GM12875 (cell line): ENCODE results near the gene DVL1.

Experiments used
- H3K4me3 ChIP-seq: one replicate; pipeline ENCODE4 v1.5.1; 2011; ENCODE audit warnings: low read depth, low read length, control low read depth
- CTCF ChIP-seq: IDR thresholded peaks from 2 replicates; pipeline ENCODE4 v1.5.1; 2011; ENCODE audit warnings: low read depth, mild to moderate bottlenecking, control low read depth, inconsistent platforms, low read length, moderate library complexity, borderline replicate concordance; ENCODE audit not compliant: insufficient read depth

Gene DVL1

DNA sequence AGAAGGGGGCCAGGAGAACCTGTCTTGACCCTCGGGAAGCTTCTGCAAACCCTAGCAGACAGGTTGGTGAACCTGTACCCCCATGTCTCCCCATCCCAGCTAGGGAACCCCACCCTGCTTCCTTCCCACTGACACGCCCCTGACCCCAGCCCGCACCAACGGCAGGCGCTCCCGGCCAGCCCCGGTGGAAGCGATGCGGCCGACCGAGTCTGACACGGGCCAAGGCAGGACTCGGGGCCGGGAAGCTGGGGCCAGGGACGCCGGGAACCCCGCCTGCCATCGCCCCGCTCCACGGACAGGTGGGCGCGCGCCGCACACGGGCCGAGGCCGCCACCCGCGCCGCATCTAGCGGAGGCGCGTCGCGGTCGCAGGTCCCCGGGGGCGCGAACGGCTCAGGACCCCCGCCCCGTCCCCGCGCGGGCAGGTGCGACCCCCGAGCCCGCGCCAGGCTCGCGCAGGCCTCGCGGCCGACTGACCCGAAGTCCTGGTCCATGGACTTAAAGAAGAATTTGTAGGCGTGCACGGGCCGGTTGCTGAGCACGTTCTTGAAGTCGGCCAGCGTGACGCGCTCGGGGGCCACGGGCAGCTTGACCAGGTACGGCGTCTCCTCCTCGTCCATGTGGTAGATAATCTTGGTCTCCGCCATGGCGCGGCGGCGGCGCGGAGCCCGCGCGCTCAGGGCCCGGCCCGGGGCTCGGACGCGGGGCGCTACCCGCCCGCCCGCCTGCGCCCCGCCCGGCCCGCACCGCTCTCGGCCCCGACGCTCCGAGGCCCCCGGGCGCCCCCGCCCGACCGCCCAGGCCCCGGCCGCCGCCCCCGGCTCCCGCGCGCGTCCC is 580 bp downstream of the DVL1 start:
- H3K4me3 ChIP-seq: peak overlapping the region; percentile 80

GRCh38 chr1:1347663-1348419 is 1.4 kb downstream of the DVL1 start:
- H3K4me3 ChIP-seq: peak overlapping the region; percentile 80
- no peak for TF ChIP-seq CTCF

More for the DNA sequence above, 580 bp downstream of the DVL1 start:
- no peak for TF ChIP-seq CTCF

- TF ChIP-seq CTCF: no peak
- no peak overlapping the region for H3K4me3 ChIP-seq
Measured at GRCh38 chr1:1347026-1347595, 2.1 kb downstream of the DVL1 start.

DNA sequence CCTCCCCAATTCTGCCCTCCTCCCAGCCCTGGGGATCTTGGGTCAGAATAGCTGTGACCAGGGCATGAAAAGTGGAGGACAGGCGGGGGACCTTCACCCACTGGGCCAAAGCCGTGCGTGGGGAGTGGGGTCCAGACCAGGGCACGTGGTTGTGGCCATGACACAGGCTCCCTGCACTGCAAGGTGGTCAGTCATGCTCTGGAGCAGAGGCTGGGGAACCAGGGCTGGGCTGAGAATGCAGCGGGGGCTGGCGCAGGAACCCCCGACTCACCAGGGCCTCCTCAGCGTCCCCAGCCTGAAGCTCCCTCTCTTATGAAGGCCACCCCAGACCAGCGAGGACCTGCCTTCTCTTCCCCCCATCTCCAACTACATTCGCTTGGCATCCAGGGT is 2.7 kb downstream of the DVL1 start:
- TF ChIP-seq CTCF: no peak

DNA sequence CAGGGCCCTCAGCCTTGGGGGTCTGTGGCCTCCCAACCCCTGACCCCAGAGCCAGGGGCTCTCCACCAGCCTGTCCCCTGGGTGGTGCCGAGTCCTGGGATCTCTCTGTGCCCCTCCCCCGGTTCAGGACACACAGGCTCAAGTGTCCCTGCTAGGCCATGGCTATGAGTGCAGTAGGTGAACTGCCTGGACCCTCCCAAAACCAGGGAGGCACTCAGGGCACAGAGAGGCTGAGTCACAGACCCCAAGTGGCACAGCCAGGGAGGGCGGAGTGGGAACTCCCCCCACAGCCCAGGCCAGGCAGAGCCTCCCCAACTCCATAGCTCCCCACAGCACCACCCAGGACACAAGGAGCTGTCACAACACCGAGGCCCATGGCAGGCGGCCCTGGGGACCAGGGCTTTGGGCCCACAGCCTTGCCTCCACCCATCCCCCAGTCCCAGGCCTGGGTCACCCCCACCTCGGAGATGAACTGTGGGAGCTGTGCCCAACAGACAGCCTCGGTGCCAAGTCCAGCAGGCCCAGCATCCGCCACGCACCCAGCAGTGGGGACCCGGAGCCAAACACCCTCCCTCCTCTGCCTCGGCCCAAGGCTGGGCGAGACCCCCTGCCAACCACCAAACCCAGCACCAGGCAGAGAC is 3.2 kb downstream of the DVL1 start:
- TF ChIP-seq CTCF: no peak
- no peak overlapping the region for H3K4me3 ChIP-seq

More for the DNA sequence above, 2.7 kb downstream of the DVL1 start:
- H3K4me3 ChIP-seq: no peak overlapping the region

DNA sequence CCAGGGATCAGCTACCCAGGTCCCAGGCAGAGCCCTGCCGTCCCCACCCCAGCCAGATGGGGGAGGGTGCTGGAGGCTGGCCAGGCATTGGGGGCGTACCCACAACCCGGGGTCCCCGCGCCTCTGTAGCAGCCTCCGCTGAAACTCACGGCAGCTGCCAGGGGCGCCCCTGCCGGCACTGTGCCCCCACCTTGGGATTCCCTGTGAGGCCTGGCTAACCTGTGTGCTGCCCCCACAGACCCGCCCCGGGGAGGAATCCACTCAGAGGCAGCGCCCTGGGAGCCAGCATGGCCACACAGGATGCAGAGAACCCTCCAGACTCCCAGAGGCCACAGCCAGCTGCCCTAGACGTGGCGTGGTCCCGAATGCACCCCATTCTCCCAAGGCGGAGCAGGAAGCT is 3.8 kb downstream of the DVL1 start:
- TF ChIP-seq CTCF: no peak
- no peak overlapping the region for H3K4me3 ChIP-seq
